Thyroid gland (tissue), 4 donors: Measurements from ENCODE around the gene SPOCK1. TPM values are rescaled to one million over a fixed set of nuclear protein-coding genes. Genes with fewer than 3 reads are reported as not detected.

Experiments used
- DNase-seq, 2 donors: peaks; one replicate each; pipeline ENCODE4 v3.0.0-alpha.2; 2019
- H3K27ac ChIP-seq, 3 donors: fragments of 200-600 bp; sonication (generic); 1 replicate in 2 of 3; 2 replicates in 1 of 3; pipeline ENCODE4 v1.5.1; 2016 to 2019; ENCODE audit warnings: mild to moderate bottlenecking in 1 of 3, moderate library complexity in 1 of 3
- H3K27me3 ChIP-seq: fragments of 200-600 bp; sonication (generic); one replicate; pipeline ENCODE4 v1.5.1; 2019
- H3K36me3 ChIP-seq, 2 donors: fragments of 200-600 bp; sonication (generic); one replicate each; pipeline ENCODE4 v1.5.1; 2016 to 2019
- H3K4me1 ChIP-seq, 2 donors: fragments of 200-600 bp; sonication (generic); one replicate each; pipeline ENCODE4 v1.5.1; 2017 to 2019
- H3K4me3 ChIP-seq, 3 donors: fragments of 200-600 bp; sonication (generic); replicated peaks in 1 of 3; 1 replicate in 2 of 3; 2 replicates in 1 of 3; pipeline ENCODE4 v1.5.1; 2016; ENCODE audit warnings: mild to moderate bottlenecking in 1 of 3
- H3K9me3 ChIP-seq: fragments of 200-600 bp; sonication (generic); one replicate; pipeline ENCODE4 v1.5.1; 2017
- POLR2A ChIP-seq, 2 donors: fragments of 450-650 bp; IDR thresholded peaks; one replicate each; pipeline ENCODE4 v1.6.1; 2017; ENCODE audit warnings: antibody characterized with exemption in 2 of 2, mild to moderate bottlenecking in 2 of 2, moderate library complexity in 1 of 2
- whole genome bisulfite sequencing, 2 donors: methylation state at CpG; one replicate each; pipeline ENCODE4 v1.1.5; 2017; 5-methylcytosine and 5-hydroxymethylcytosine counted together
- intact Hi-C: fragments of 100-400 bp; cut with DNase I; formaldehyde crosslinking; loops from one replicate; pipeline ENCODE4 v1.15.1; 2023
- total RNA-seq, 4 donors: library from RNA; depleted of rRNA; stranded (reverse); fragments of >200 nt; gene quantifications; one replicate each; pipeline ENCODE4 v1.2.3, GENCODE V29; 2016
- TF ChIP-seq, protein P1 (sequence below), 6 experiments: fragments of 200-600 bp in 3 of 6; fragments of 450-650 bp in 3 of 6; sonication (generic) in 3 of 6; IDR thresholded peaks; one replicate each; pipeline ENCODE4 v1.5.1; 2016 to 2019; ENCODE audit warnings: antibody characterized with exemption in 6 of 6, mild to moderate bottlenecking in 2 of 6, inconsistent platforms in 1 of 6, moderate library complexity in 1 of 6

Gene SPOCK1
- total RNA-seq, 4 donors from 2014 or later = 15.8 to 34.1 (median 27.5) TPM

DNA sequence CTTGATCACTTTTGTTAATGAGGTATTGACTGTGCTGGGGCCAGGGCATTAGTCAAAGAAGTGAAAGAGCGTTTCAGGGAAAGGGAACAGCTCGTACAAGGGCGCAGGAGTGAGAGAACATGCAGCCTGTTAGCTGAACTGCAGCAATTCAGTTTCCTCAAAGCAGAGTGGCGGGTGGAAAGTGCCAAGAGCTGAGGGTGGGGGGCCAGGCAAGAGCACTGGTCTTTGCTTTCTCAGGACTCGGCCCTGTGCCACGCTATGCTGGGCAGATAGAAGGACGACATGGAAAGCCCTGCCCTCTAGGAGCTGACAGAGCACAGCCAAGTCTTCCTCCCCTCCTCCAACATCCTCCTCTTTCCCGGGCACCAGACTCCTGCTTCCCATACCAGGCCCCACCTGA, 304.8 kb downstream of the SPOCK1 start:
- DNase-seq = no peak
- H3K36me3 ChIP-seq = no peaks in the 10 kb centered on the region
- WGBS, 2 donors = 72 to 82% methylated on average over 7 to 8 of the region's 8 CpGs
- no peaks in the 10 kb centered on the region for H3K27me3 ChIP-seq
- intact Hi-C loops = no loop called here
- H3K27ac ChIP-seq = no peak overlapping the region
- H3K4me1 ChIP-seq = no peaks in the 10 kb centered on the region
- H3K9me3 ChIP-seq = no peaks in the 10 kb centered on the region
- no peak overlapping the region for H3K4me3 ChIP-seq
- TF ChIP-seq, protein P1, sequence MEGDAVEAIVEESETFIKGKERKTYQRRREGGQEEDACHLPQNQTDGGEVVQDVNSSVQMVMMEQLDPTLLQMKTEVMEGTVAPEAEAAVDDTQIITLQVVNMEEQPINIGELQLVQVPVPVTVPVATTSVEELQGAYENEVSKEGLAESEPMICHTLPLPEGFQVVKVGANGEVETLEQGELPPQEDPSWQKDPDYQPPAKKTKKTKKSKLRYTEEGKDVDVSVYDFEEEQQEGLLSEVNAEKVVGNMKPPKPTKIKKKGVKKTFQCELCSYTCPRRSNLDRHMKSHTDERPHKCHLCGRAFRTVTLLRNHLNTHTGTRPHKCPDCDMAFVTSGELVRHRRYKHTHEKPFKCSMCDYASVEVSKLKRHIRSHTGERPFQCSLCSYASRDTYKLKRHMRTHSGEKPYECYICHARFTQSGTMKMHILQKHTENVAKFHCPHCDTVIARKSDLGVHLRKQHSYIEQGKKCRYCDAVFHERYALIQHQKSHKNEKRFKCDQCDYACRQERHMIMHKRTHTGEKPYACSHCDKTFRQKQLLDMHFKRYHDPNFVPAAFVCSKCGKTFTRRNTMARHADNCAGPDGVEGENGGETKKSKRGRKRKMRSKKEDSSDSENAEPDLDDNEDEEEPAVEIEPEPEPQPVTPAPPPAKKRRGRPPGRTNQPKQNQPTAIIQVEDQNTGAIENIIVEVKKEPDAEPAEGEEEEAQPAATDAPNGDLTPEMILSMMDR (IDR thresholded peaks at IDR 0.05) = no peak
- no peak for TF ChIP-seq POLR2A (IDR thresholded peaks at IDR 0.05)

DNA sequence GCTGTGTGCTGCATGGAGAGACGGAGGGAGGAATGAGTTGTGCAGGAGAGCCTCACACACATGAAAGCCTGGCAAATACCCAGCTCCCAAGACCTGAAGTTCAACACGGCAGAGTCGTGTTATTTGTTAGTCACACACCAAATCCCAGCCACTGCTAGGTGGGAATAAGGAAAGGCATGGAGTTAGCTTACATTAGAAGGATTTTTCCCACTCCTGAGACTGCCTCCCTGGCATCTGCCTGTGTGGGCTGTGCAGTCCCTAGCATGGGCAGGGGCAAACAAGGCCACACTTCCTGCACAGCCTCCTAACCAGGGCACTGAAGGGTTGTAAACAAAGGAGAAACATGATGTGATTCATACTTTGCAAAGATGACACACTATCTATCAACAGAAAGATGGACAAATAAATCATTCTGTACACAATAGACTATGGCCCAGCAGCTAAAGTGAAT, 306.8 kb downstream of the SPOCK1 start:
- TF ChIP-seq POLR2A (IDR thresholded peaks at IDR 0.05) = no peak
- TF ChIP-seq, protein P1 (IDR thresholded peaks at IDR 0.05) = no peak
- no peaks in the 10 kb centered on the region for H3K4me1 ChIP-seq
- intact Hi-C loops = no loop called here
- no peaks in the 10 kb centered on the region for H3K27me3 ChIP-seq
- H3K36me3 ChIP-seq = no peaks in the 10 kb centered on the region
- no peak for DNase-seq
- no peaks in the 10 kb centered on the region for H3K9me3 ChIP-seq
- WGBS, 2 donors = 71 to 78% methylated on average over 3 of the region's 3 CpGs
- no peak overlapping the region for H3K4me3 ChIP-seq
- H3K27ac ChIP-seq = no peak overlapping the region

DNA sequence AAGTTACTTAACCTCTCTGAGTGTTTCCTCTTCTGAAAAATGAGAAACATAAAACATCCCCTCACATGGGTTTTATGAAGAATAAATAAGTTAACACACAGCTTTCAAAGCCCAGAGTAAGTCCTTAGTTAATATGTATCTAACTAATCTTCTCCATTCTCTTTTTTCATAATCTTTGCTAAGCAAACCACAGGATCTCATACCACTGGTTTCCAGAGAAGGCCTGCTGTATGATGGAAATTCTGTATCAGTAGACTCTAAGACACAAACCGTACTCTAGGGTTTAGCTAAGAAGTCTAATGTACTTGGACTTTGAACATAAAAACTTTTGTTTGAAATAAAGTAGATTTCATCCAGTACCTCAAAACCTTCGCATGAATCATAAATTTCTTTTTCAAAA, 307.9 kb downstream of the SPOCK1 start:
- TF ChIP-seq, protein P1 (IDR thresholded peaks at IDR 0.05) = no peak
- no peak for TF ChIP-seq POLR2A (IDR thresholded peaks at IDR 0.05)
- H3K36me3 ChIP-seq = no peaks in the 10 kb centered on the region
- H3K4me1 ChIP-seq = no peaks in the 10 kb centered on the region
- no peak overlapping the region for H3K27ac ChIP-seq
- 49 to 50% methylated on average over 2 of the region's 2 CpGs for WGBS, 2 donors
- H3K27me3 ChIP-seq = no peaks in the 10 kb centered on the region
- intact Hi-C loops = no loop called here
- H3K4me3 ChIP-seq = no peak overlapping the region
- no peak for DNase-seq
- no peaks in the 10 kb centered on the region for H3K9me3 ChIP-seq

DNA sequence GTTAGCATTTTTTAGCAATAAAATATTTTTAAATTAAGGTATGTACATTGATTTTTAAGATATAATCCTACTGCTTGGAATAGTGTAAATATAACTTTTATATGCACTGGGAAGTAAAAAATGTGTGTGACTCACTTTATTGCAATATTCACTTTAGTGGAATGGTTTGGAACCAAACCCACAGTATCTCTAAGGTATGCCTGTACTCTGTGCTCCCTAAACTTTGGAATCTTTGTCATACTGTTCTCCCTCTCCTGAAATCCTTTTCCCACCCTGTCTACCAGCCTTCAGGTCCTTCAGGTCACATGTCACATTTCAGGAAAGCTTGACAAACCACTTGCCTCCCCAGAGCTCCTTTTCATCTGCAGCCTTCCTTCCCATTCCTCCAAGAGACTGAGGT, 308.7 kb downstream of the SPOCK1 start:
- DNase-seq = no peak
- Histone ChIP-seq H3K27ac (no peak overlapping the region), H3K4me1 (no peaks in the 10 kb centered on the region), H3K9me3 (no peaks in the 10 kb centered on the region), H3K36me3 (no peaks in the 10 kb centered on the region), H3K27me3 (no peaks in the 10 kb centered on the region), H3K4me3 (no peak overlapping the region)
- no peak for TF ChIP-seq POLR2A (IDR thresholded peaks at IDR 0.05)
- TF ChIP-seq, protein P1 (IDR thresholded peaks at IDR 0.05) = no peak
- intact Hi-C loops = no loop called here

DNA sequence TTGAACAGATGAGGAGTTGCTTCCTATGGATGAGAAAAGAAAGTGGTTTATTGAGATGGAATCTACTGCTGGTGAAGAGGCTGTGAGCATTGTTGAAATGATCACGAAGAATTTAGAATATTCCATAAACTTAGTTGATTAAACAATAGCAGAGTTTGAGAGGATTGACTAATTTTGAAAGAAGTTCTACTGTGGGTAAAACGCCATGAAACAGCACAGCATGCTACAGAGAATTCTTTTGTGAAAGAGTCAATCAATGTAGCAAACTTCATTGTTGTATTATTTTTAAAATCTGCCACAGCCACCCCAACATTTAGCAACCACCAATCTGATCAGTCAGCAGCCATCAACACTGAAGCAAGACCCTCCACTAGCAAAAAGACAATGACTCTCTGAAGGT, 309.1 kb downstream of the SPOCK1 start:
- Histone ChIP-seq H3K4me3 (no peak overlapping the region), H3K4me1 (no peaks in the 10 kb centered on the region), H3K36me3 (no peaks in the 10 kb centered on the region), H3K27ac (no peak overlapping the region), H3K27me3 (no peaks in the 10 kb centered on the region), H3K9me3 (no peaks in the 10 kb centered on the region)
- 39 to 67% methylated on average over 2 of the region's 2 CpGs for WGBS, 2 donors
- DNase-seq = no peak
- no peak for TF ChIP-seq POLR2A (IDR thresholded peaks at IDR 0.05)
- TF ChIP-seq, protein P1 (IDR thresholded peaks at IDR 0.05) = no peak
- intact Hi-C loops = no loop called here
